Glomerular endothelial cell (primary cell): ENCODE data around the gene PAPSS1. TPM values are rescaled to one million over a fixed set of nuclear protein-coding genes. Genes with fewer than 3 reads are reported as not detected.

Experiments
- DNase-seq: peaks from one replicate; pipeline ENCODE4 v3.0.0-alpha.2; 2011; ENCODE audit warnings: low read depth, low spot score; ENCODE audit errors: extremely low read depth
- total RNA-seq: library from RNA; depleted of rRNA; stranded (reverse); fragments of >200 nt; gene quantifications from 2 replicates; pipeline ENCODE4 v1.2.3, GENCODE V29; 2015

PAPSS1 gene
- total RNA-seq, 1 donor from 2014 or later, result 36.1 TPM

GRCh38 chr4:107631560-107631959 is 88.5 kb downstream of the PAPSS1 start:
- no peak for DNase-seq

GRCh38 chr4:107630185-107630705 is 89.8 kb downstream of the PAPSS1 start:
- DNase-seq, result no peak

- DNase-seq, result no peak
These were observed 90.7 kb downstream of the PAPSS1 start for GRCh38 chr4:107629318-107629717.

- no peak for DNase-seq
These were observed 94.6 kb downstream of the PAPSS1 start for GRCh38 chr4:107625391-107625902.

GRCh38 chr4:107624024-107624423 is 96.0 kb downstream of the PAPSS1 start:
- no peak for DNase-seq

- no peak for DNase-seq
These were observed 98.0 kb downstream of the PAPSS1 start for GRCh38 chr4:107622006-107622405.

GRCh38 chr4:107619731-107620130 is 100.3 kb downstream of the PAPSS1 start:
- no peak for DNase-seq

- peak; percentile 4 for DNase-seq
These were observed 101.0 kb downstream of the PAPSS1 start for GRCh38 chr4:107619066-107619465.

- DNase-seq, result no peak
These were observed 101.4 kb downstream of the PAPSS1 start for GRCh38 chr4:107618656-107619055.

GRCh38 chr4:107616838-107617389 is 103.1 kb downstream of the PAPSS1 start:
- no peak for DNase-seq

GRCh38 chr4:107615809-107616208 is 104.2 kb downstream of the PAPSS1 start:
- no peak for DNase-seq

GRCh38 chr4:107603430-107603829 is 116.6 kb downstream of the PAPSS1 start:
- DNase-seq, result no peak

GRCh38 chr4:107600983-107601382 is 119.1 kb downstream of the PAPSS1 start:
- no peak for DNase-seq

- no peak for DNase-seq
These were observed 119.6 kb downstream of the PAPSS1 start for GRCh38 chr4:107600436-107600835.

- no peak for DNase-seq
These were observed 120.2 kb downstream of the PAPSS1 start for GRCh38 chr4:107599841-107600240.

GRCh38 chr4:107593230-107593629 is 126.8 kb downstream of the PAPSS1 start:
- DNase-seq, result no peak

GRCh38 chr4:107592519-107592918 is 127.5 kb downstream of the PAPSS1 start:
- DNase-seq, result no peak

GRCh38 chr4:107589269-107589668 is 130.8 kb downstream of the PAPSS1 start:
- no peak for DNase-seq

GRCh38 chr4:107586371-107586770 is 133.7 kb downstream of the PAPSS1 start:
- no peak for DNase-seq

- DNase-seq, result no peak
These were observed 140.9 kb downstream of the PAPSS1 start for GRCh38 chr4:107579099-107579498.

GRCh38 chr4:107578321-107578720 is 141.7 kb downstream of the PAPSS1 start:
- DNase-seq, result no peak

GRCh38 chr4:107577743-107578142 is 142.3 kb downstream of the PAPSS1 start:
- no peak for DNase-seq

- no peak for DNase-seq
These were observed 144.8 kb downstream of the PAPSS1 start for GRCh38 chr4:107575243-107575642.
